Measurements from ENCODE around the gene ZG16. TPM values are rescaled to one million over a fixed set of nuclear protein-coding genes. Genes with fewer than 3 reads are reported as not detected.
"Not testable (repeated sequence)": the region's sequence is repeated elsewhere in the genome, so short reads cannot be mapped to it uniquely, and the experiment has no call there.

The ZG16 gene
- total RNA-seq, 2 donors from 2014 or later = not detected

GRCh38 chr16:29784157-29784556 is 6.1 kb downstream of the ZG16 start:
- peaks cover 8 to 11% of the 10 kb centered on the region in 2 donors for H3K4me1 Mint-ChIP-seq (ENCODE audit: low read depth in 2 of 2)
- H3K4me3 Mint-ChIP-seq = no peak overlapping the region
- no peaks in the 10 kb centered on the region for H3K9me3 Mint-ChIP-seq
- H3K27ac Mint-ChIP-seq = no peak overlapping the region
- H3K27me3 Mint-ChIP-seq = no peaks in the 10 kb centered on the region
- no peak for ATAC-seq
- no peak for DNase-seq (ENCODE audit: low spot score)
- no peaks in the 10 kb centered on the region for H3K36me3 Mint-ChIP-seq

DNA sequence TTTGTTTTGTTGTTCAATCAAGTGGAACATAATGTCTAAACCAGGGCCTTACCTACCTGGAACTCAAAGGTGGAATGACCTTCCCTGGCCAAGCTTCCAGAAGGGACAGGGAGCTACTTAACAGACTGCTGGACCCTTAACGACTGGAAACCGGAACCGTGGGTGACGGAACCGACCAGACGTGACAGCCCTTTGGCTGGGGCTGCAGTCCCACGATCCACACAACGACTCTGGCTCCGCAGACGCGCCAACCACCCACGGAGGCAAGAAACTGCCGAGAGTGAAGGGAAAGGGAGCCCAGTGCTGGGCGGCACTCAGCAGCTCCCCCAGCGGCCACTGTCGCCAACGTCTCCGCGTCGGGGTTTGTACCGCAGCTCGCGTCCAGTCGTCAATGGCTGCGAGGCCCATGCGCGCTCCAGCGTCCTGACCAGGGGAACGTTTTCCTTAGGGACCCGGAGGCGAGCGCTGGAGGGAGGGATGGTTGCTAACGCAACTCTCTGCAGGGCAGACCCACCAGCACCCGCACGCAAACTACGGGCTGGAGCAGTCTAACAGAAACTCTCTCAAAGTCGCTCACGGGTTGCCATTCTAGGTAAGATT is 6.9 kb downstream of the ZG16 start:
- Mint-ChIP-seq H3K36me3 (no peaks in the 10 kb centered on the region), H3K4me3 (peak overlapping the region; percentile 70), H3K27me3 (no peaks in the 10 kb centered on the region), H3K4me1 (ENCODE audit: low read depth in 2 of 2) (peaks cover 12 to 14% of the 10 kb centered on the region in 2 donors), H3K27ac (peak overlapping the region in 1 of 2 donors; percentile 60), H3K9me3 (no peaks in the 10 kb centered on the region)
- DNase-seq (ENCODE audit: low spot score) (peak; percentile 82), ATAC-seq (peak; percentile 91 to 93)

- H3K36me3 Mint-ChIP-seq; DNase-seq (ENCODE audit: low spot score); ATAC-seq; H3K9me3 Mint-ChIP-seq; H3K27me3 Mint-ChIP-seq; H3K27ac Mint-ChIP-seq; H3K4me3 Mint-ChIP-seq: not testable (repeated sequence)
- peaks cover 28 to 33% of the 10 kb centered on the region in 2 donors for H3K4me1 Mint-ChIP-seq (ENCODE audit: low read depth in 2 of 2)
Measured at GRCh38 chr16:29787155-29787554, 9.1 kb downstream of the ZG16 start.

GRCh38 chr16:29789775-29790182 is 11.7 kb downstream of the ZG16 start:
- peak overlapping the region; percentile 98 for H3K4me3 Mint-ChIP-seq
- peak overlapping the region; percentile 81 to 92 for H3K27ac Mint-ChIP-seq
- DNase-seq (ENCODE audit: low spot score) (no peak), ATAC-seq (no peak)
- H3K4me1 Mint-ChIP-seq (ENCODE audit: low read depth in 2 of 2) = peaks cover 43% of the 10 kb centered on the region in 2 donors
- peaks cover 5% of the 10 kb centered on the region for H3K36me3 Mint-ChIP-seq
- no peaks in the 10 kb centered on the region for H3K27me3 Mint-ChIP-seq
- H3K9me3 Mint-ChIP-seq = no peaks in the 10 kb centered on the region

DNA sequence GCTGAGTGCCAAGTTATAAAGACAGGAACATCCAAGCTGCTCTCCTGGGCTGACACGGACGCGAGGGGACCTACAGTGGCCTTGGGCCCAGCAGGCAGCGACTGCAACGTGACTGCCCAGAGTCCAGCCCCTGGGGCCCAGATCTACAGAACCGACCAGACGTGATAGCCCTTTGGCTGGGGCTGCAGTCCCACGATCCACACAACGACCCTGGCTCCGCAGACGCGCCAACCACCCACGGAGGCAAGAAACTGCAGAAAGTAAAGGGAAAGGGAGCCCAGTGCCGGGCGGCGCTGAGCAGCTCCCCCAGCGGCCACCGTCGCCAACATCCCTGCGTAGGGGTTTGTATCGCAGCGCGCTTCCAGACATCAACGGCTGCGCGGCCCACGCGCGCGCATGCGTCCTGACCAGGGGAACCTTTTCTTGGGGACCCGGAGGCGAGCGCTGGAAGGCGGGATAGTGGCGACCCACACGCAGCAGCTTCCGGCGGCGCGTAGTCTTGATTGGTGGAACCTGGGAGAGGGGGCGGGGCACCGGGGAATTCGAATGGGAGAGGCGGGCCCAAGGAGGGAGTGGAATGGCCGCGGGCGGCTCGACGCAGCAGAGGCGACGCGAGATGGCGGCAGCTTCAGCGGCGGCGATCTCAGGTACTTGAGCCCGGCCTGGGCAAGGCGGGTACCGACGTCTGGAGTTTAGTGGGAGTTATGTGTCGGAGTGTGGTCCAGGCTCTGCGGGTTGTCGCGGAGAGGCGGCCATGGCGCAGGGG is 12.3 kb downstream of the ZG16 start, which contains the start of gene KIF22:
Gene KIF22, plus strand, starts transcription at position 569 of the 766 bp plus-strand sequence. Its CDS starts 9 bp downstream, at position 578.
- Mint-ChIP-seq H3K36me3 (peaks cover 5% of the 10 kb centered on the region), H3K27me3 (no peaks in the 10 kb centered on the region), H3K9me3 (no peaks in the 10 kb centered on the region), H3K27ac (peak within 1 kb of the TSS; percentile 81 to 92), H3K4me3 (peak within 1 kb of the TSS; percentile 98), H3K4me1 (ENCODE audit: low read depth in 2 of 2) (peaks cover 38 to 40% of the 10 kb centered on the region in 2 donors)
- ATAC-seq (peak; percentile 98 to 99), DNase-seq (ENCODE audit: low spot score) (peak; percentile 100)

DNA sequence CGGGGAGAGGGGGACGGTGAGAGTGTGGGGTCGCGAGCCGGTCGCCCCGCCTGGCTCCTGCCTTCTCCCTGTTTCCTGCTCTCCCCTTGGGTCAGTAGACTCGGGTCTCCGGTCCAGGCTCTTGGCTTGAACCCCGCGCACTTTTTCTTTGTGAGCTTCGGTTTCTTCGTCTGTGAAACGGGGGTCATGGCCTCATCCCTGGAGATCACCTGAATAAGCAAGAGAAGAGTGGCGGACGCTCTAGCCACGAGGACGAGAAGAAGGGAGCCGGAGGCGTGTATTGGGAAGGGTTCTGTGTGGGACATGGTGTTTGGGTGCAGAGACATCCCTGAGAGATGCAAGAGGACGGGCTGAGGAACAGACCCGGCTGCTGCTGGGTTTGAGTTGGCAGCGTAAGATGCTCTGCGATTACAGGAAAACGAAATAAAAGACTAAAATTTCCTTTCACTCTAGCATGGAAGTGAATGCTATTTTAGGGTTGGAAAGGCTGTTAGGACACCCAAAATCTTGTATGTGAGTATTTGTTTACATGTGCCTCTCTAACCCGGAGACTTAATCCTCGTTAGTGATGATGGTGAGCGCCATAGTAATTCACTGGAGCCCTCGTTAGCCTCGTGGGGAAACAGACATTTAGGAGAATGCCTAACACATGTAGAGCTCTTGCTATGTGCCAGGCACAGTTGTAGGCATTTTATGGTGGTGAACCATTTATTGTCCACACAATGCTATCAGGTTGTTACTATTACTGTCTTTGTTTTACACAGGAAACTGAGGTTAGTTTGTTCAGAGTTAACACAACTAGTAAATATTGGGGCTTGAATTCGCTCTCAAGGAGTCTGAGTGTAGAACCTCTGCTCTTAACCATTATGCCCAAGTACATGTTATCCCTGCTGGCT is 13.1 kb downstream of the ZG16 start:
- Mint-ChIP-seq H3K4me3 (peak overlapping the region; percentile 98), H3K9me3 (no peaks in the 10 kb centered on the region), H3K27me3 (no peaks in the 10 kb centered on the region), H3K27ac (peak overlapping the region; percentile 81 to 92), H3K36me3 (peaks cover 5% of the 10 kb centered on the region), H3K4me1 (ENCODE audit: low read depth in 2 of 2) (peaks cover 36 to 37% of the 10 kb centered on the region in 2 donors)
- no peak for DNase-seq (ENCODE audit: low spot score)
- ATAC-seq = peak in 1 of 2 donors; percentile 22

- H3K36me3 Mint-ChIP-seq = peaks cover 5% of the 10 kb centered on the region
- peaks cover 36 to 37% of the 10 kb centered on the region in 2 donors for H3K4me1 Mint-ChIP-seq (ENCODE audit: low read depth in 2 of 2)
- peak overlapping the region; percentile 81 to 92 for H3K27ac Mint-ChIP-seq
- peak overlapping the region; percentile 98 for H3K4me3 Mint-ChIP-seq
- no peaks in the 10 kb centered on the region for H3K9me3 Mint-ChIP-seq
- no peaks in the 10 kb centered on the region for H3K27me3 Mint-ChIP-seq
- DNase-seq (ENCODE audit: low spot score) (no peak), ATAC-seq (no peak)
Measured at GRCh38 chr16:29791845-29792807, 14.1 kb downstream of the ZG16 start.

GRCh38 chr16:29793153-29793552 is 15.1 kb downstream of the ZG16 start:
- not testable (repeated sequence) for ATAC-seq; H3K9me3 Mint-ChIP-seq; DNase-seq (ENCODE audit: low spot score); H3K27me3 Mint-ChIP-seq
- peaks cover 36 to 37% of the 10 kb centered on the region in 2 donors for H3K4me1 Mint-ChIP-seq (ENCODE audit: low read depth in 2 of 2)
- H3K27ac Mint-ChIP-seq = peak overlapping the region in 1 of 2 donors; percentile 92
- H3K4me3 Mint-ChIP-seq = peak overlapping the region; percentile 98
- H3K36me3 Mint-ChIP-seq = peaks cover 10% of the 10 kb centered on the region

DNA sequence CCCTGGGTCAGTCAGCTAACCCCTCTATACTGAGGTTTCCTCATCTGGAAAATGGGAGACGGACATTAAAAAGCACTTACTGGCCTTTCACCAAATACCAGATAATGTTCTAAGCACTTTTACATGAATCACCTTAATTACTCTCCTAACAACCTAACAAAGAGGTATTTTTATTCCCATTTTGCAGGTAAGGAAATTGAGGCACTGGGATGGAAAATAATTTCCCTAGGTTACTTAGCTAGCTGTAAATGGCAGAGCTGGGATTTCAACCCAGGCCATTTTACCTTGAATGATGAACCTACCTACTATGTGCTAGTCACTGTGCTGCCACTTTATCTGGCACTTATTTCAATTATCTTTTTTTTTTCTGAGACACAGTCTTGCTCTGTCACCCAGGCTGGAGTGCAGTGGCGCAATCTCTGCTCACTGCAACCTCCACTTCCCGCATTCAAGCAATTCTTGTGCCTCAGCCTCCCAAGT is 16.2 kb downstream of the ZG16 start:
- Mint-ChIP-seq H3K27ac (peak overlapping the region in 1 of 2 donors; percentile 19), H3K27me3 (no peaks in the 10 kb centered on the region), H3K9me3 (no peaks in the 10 kb centered on the region), H3K4me3 (no peak overlapping the region), H3K4me1 (ENCODE audit: low read depth in 2 of 2) (peaks cover 36 to 37% of the 10 kb centered on the region in 2 donors), H3K36me3 (peaks cover 17% of the 10 kb centered on the region)
- ATAC-seq = no peak
- no peak for DNase-seq (ENCODE audit: low spot score)

DNA sequence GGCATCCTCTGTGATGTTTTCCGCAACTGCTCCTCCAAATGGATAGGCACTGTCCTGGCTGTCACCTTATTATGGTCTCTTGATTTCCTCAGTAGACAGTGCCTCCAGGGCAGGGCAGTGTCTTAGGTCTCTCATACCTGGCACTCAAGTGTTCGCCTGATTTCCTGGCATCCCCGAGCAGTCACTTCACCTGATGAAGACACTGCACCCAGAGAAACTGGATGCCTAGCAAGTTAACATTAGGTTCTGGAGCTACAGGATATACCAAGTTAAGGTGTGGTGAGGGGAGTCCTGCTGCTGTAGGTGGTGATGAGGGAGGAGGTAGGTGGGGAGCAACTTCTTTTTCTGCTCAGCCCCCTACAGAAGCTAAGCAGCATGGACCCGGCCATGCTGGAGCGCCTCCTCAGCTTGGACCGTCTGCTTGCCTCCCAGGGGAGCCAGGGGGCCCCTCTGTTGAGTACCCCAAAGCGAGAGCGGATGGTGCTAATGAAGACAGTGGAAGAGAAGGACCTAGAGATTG is 24.4 kb downstream of the ZG16 start:
- no peaks in the 10 kb centered on the region for H3K9me3 Mint-ChIP-seq
- ATAC-seq = no peak

GRCh38 chr16:29804020-29804419 is 26.0 kb downstream of the ZG16 start:
- H3K27ac Mint-ChIP-seq = peak overlapping the region; percentile 98 to 99
- no peak for ATAC-seq
- no peaks in the 10 kb centered on the region for H3K9me3 Mint-ChIP-seq
- H3K4me3 Mint-ChIP-seq = peak overlapping the region; percentile 99
- H3K4me1 Mint-ChIP-seq (ENCODE audit: low read depth in 2 of 2) = peaks cover 31 to 32% of the 10 kb centered on the region in 2 donors
- peaks cover 12% of the 10 kb centered on the region for H3K36me3 Mint-ChIP-seq
- H3K27me3 Mint-ChIP-seq = no peaks in the 10 kb centered on the region
- no peak for DNase-seq (ENCODE audit: low spot score)

More for the DNA sequence above, 24.4 kb downstream of the ZG16 start:
- Mint-ChIP-seq H3K4me3 (no peak overlapping the region), H3K4me1 (ENCODE audit: low read depth in 2 of 2) (peaks cover 18% of the 10 kb centered on the region in 2 donors), H3K27me3 (no peaks in the 10 kb centered on the region), H3K27ac (peak overlapping the region; percentile 98 to 99), H3K36me3 (peaks cover 17% of the 10 kb centered on the region)
- no peak for DNase-seq (ENCODE audit: low spot score)

DNA sequence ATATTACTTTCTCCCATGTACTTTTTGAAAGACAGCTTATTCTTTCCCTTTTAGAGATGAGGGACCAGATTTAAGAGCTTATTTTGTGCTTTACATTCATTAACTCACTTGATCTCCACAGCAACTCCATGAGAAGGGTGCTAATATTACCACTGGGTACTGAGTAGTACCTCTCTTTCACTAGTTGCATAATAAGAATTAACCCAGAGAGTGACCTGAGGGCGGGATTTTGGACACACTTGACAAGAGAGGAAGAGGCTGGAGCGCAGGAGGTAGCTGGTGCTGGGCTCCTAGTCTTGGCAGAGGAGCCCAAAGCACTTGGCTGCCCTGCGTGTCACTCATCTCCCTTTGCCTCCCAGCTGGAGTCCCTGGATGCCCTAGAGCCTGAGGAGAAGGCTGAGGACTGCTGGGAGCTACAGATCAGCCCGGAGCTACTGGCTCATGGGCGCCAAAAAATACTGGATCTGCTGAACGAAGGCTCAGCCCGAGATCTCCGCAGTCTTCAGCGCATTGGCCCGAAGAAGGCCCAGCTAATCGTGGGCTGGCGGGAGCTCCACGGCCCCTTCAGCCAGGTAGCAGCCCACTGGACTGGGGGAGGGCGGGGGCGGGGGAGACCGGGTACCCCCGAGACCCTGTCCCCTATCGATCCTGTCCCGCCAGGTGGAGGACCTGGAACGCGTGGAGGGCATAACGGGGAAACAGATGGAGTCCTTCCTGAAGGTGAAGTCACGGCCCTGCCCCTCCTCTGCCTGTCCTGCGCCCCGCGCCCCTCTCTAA is 26.6 kb downstream of the ZG16 start:
- peaks cover 31 to 32% of the 10 kb centered on the region in 2 donors for H3K4me1 Mint-ChIP-seq (ENCODE audit: low read depth in 2 of 2)
- H3K36me3 Mint-ChIP-seq = peaks cover 12% of the 10 kb centered on the region
- H3K4me3 Mint-ChIP-seq = peak overlapping the region; percentile 99
- H3K27me3 Mint-ChIP-seq = no peaks in the 10 kb centered on the region
- H3K27ac Mint-ChIP-seq = peak overlapping the region; percentile 98 to 99
- no peak for DNase-seq (ENCODE audit: low spot score)
- no peak for ATAC-seq
- H3K9me3 Mint-ChIP-seq = no peaks in the 10 kb centered on the region
